GM23338 (cell line): ENCODE data around the gene CPNE7. TPM values are rescaled to one million over a fixed set of nuclear protein-coding genes. Genes with fewer than 3 reads are reported as not detected.

Source experiments
- ATAC-seq: fragments of 200-7000 bp; cut with Tn5 transposase; 3 replicates; pipeline ENCODE4 v1.9.1; 2020
- DNase-seq: peaks from one replicate; pipeline ENCODE4 v3.0.0-alpha.2; 2015; ENCODE audit warnings: low spot score
- H2AFZ ChIP-seq: fragments of 200-600 bp; sonication (generic); 2 replicates; pipeline ENCODE4 v1.8.0; 2016; ENCODE audit warnings: antibody characterized with exemption, mild to moderate bottlenecking, moderate library complexity
- H3F3A ChIP-seq: fragments of 200-600 bp; sonication (generic); replicated peaks from 2 replicates; pipeline ENCODE4 v1.8.0; 2017; ENCODE audit warnings: antibody characterized with exemption, mixed run types, low read depth
- H3K27ac ChIP-seq: fragments of 200-600 bp; sonication (generic); 2 replicates; pipeline ENCODE4 v1.6.1; 2016; ENCODE audit warnings: low read depth
- H3K27me3 ChIP-seq: fragments of 200-600 bp; sonication (generic); 2 replicates; pipeline ENCODE4 v1.8.0; 2016; ENCODE audit warnings: mild to moderate bottlenecking, mixed run types, moderate library complexity; ENCODE audit not compliant: insufficient read depth
- H3K36me3 ChIP-seq: fragments of 200-600 bp; sonication (generic); 2 replicates; pipeline ENCODE4 v1.8.0; 2016; ENCODE audit warnings: mild to moderate bottlenecking; ENCODE audit not compliant: insufficient read depth
- H3K4me1 ChIP-seq: fragments of 200-600 bp; sonication (generic); 2 replicates; pipeline ENCODE4 v1.8.0; 2016; ENCODE audit warnings: mild to moderate bottlenecking, moderate library complexity; ENCODE audit not compliant: insufficient read depth
- H3K4me2 ChIP-seq: fragments of 200-600 bp; sonication (generic); 2 replicates; pipeline ENCODE4 v1.7.1; 2017; ENCODE audit warnings: mixed run types
- H3K4me3 ChIP-seq: fragments of 200-600 bp; sonication (generic); 2 replicates; pipeline ENCODE4 v1.6.1; 2016; ENCODE audit warnings: mixed run types
- H3K79me2 ChIP-seq: fragments of 200-600 bp; sonication (generic); replicated peaks from 2 replicates; pipeline ENCODE4 v1.8.0; 2017; ENCODE audit warnings: mild to moderate bottlenecking; ENCODE audit not compliant: insufficient read depth
- H3K9me2 ChIP-seq: fragments of 200-600 bp; sonication (generic); 2 replicates; pipeline ENCODE4 v1.8.0; 2017; ENCODE audit not compliant: insufficient read depth
- H4K20me1 ChIP-seq: fragments of 200-600 bp; sonication (generic); replicated peaks from 2 replicates; pipeline ENCODE4 v1.8.0; 2017; ENCODE audit warnings: mild to moderate bottlenecking; ENCODE audit not compliant: insufficient read depth
- H3K27ac Mint-ChIP-seq: 2 replicates; pipeline ENCODE4 v1.8.0; 2020; ENCODE audit warnings: inconsistent platforms, mild to moderate bottlenecking, moderate library complexity, mixed read lengths
- H3K27me3 Mint-ChIP-seq: 3 replicates; pipeline ENCODE4 v1.8.0; 2022; ENCODE audit warnings: low read depth, mild to moderate bottlenecking, moderate library complexity, mixed read lengths, inconsistent platforms; ENCODE audit not compliant: insufficient read depth, poor library complexity
- H3K36me3 Mint-ChIP-seq: 3 replicates; pipeline ENCODE4 v1.8.0; 2021; ENCODE audit warnings: low read depth, mild to moderate bottlenecking, inconsistent platforms, moderate library complexity, mixed read lengths
- H3K4me1 Mint-ChIP-seq: 3 replicates; pipeline ENCODE4 v1.8.0; 2020; ENCODE audit warnings: mild to moderate bottlenecking, inconsistent platforms, mixed read lengths
- H3K4me3 Mint-ChIP-seq: 3 replicates; pipeline ENCODE4 v1.8.0; 2021; ENCODE audit warnings: moderate library complexity, mild to moderate bottlenecking, inconsistent platforms, mixed read lengths
- H3K9me3 Mint-ChIP-seq: 3 replicates; pipeline ENCODE4 v1.8.0; 2020; ENCODE audit warnings: moderate library complexity, mild to moderate bottlenecking, inconsistent platforms, mixed read lengths
- CREB1 ChIP-seq: fragments of 250-450 bp; sonication (Bioruptor Pico); IDR thresholded peaks from 2 replicates; pipeline ENCODE4 v1.5.0; 2020; ENCODE audit warnings: low read depth, mild to moderate bottlenecking, moderate library complexity
- EZH2phosphoT487 ChIP-seq: fragments of 200-600 bp; sonication (generic); IDR thresholded peaks from one replicate; pipeline ENCODE4 v1.8.1; 2018; ENCODE audit warnings: antibody characterized with exemption; ENCODE audit not compliant: unreplicated experiment
- JUNB ChIP-seq: IDR thresholded peaks from one replicate; pipeline ENCODE4 v1.6.1; 2016; ENCODE audit warnings: antibody characterized with exemption; ENCODE audit not compliant: unreplicated experiment
- NANOG ChIP-seq: IDR thresholded peaks from 2 replicates; pipeline ENCODE4 v1.6.1; 2016; ENCODE audit warnings: antibody characterized with exemption, borderline replicate concordance
- POLR2AphosphoS5 ChIP-seq: IDR thresholded peaks from 2 replicates; pipeline ENCODE4 v1.6.1; 2016; ENCODE audit warnings: antibody characterized with exemption, low read depth
- STAT1 ChIP-seq: IDR thresholded peaks from one replicate; pipeline ENCODE4 v1.6.1; 2016; ENCODE audit warnings: antibody characterized with exemption; ENCODE audit not compliant: unreplicated experiment
- ZNF114 ChIP-seq: fragments of 250-450 bp; sonication (Bioruptor Pico); IDR thresholded peaks from 2 replicates; pipeline ENCODE4 v1.5.0; 2020; ENCODE audit warnings: mild to moderate bottlenecking, moderate library complexity
- ZNF331 ChIP-seq: fragments of 250-450 bp; sonication (Bioruptor Pico); IDR thresholded peaks from 2 replicates; pipeline ENCODE4 v1.5.0; 2020; ENCODE audit warnings: low read depth, mild to moderate bottlenecking, moderate library complexity
- polyA plus RNA-seq: library from polyadenylated mRNA; unstranded; fragments of >200 nt; fragmentation: Nextera tagmentation; extraction: Ambion mirVana; gene quantifications from 2 replicates; pipeline ENCODE4 v1.2.1, GENCODE V29; 2016
- total RNA-seq: library from RNA; depleted of rRNA; stranded (reverse); fragments of >200 nt; shearing (Covaris generic); gene quantifications from 2 replicates; pipeline ENCODE4 v1.2.3, GENCODE V29; 2014
- TF ChIP-seq, protein P1 (sequence below): fragments of 250-450 bp; sonication (Bioruptor Pico); IDR thresholded peaks from 2 replicates; pipeline ENCODE4 v1.5.0; 2020; ENCODE audit warnings: mild to moderate bottlenecking, moderate library complexity
- TF ChIP-seq, protein P2 (sequence below), 2 experiments: fragments of 200-600 bp in 1 of 2; sonication (generic) in 1 of 2; conservative IDR thresholded peaks; 2 replicates each; pipeline versions ENCODE4 v1.5.1 to v1.6.1; 2016 to 2017; ENCODE audit warnings: antibody characterized with exemption in 2 of 2, low read depth in 2 of 2, mild to moderate bottlenecking in 2 of 2, moderate library complexity in 1 of 2
- TF ChIP-seq, protein P3 (sequence below): IDR thresholded peaks from one replicate; pipeline ENCODE4 v1.6.1; 2018; ENCODE audit warnings: antibody characterized with exemption; ENCODE audit not compliant: unreplicated experiment
- TF ChIP-seq, protein P4 (sequence below): IDR thresholded peaks from 2 replicates; pipeline ENCODE4 v1.6.1; 2016; ENCODE audit warnings: antibody characterized with exemption

CPNE7 gene
- total and polyA plus RNA-seq, 2 experiments from 2014 or later, result 11.2 to 15.7 TPM

DNA sequence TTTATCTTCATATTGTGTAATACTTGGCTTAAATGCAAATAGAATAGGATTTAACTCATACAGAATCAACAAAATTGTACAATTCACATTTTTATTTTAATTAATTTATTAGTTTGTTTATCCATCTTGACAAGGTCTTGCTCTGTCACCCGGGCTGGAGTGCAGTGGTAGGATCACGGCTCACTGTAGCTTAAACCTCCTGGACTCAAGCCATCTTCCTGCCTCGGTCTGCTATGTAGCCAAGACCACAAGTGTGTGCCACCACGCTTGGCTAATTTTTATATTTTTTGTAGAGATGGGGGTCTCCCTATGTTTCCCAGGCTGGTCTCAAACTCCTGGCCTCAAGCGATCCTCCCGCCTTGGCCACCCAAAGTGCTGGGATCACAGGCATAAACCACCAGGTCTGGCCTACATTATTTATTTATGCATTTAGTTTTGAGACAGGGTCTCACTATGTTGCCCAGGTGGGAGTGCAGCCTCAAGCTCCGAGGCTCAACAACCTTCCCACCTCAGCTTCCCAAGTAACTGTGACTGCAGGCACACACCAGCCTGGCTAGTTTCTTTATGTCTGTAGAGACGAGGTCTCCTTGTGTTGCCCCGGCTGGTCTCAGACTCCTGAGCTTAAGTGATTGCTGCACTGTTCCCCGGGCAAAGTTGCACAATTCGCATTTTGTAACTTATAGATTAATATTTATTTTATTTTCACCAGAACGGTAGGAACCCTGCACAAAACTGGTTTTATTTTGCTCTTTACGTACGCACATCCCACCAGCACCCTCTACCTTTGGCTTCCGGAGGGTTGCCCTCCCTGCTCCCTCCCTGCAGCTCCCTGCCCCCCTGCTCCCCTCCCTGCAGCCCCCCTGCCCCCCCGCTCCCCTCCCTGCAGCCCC is 42.8 kb downstream of the CPNE7 start:
- DNase-seq, result no peak
- peaks cover 2% of the 10 kb centered on the region; the same call in 1 of the 2 replicates for H3F3A ChIP-seq
- Mint-ChIP-seq H3K4me3 (no peak overlapping the region), H3K27me3 (peaks cover 19% of the 10 kb centered on the region), H3K36me3 (no peaks in the 10 kb centered on the region; the same call in 2 of the 3 replicates), H3K4me1 (peaks cover 9% of the 10 kb centered on the region), H3K27ac (no peak overlapping the region), H3K9me3 (peaks cover 3% of the 10 kb centered on the region; the same call in 2 of the 3 replicates)
- no peaks in the 10 kb centered on the region for H3K36me3 ChIP-seq
- H3K4me3 ChIP-seq, result no peak overlapping the region
- TF ChIP-seq, protein P1, sequence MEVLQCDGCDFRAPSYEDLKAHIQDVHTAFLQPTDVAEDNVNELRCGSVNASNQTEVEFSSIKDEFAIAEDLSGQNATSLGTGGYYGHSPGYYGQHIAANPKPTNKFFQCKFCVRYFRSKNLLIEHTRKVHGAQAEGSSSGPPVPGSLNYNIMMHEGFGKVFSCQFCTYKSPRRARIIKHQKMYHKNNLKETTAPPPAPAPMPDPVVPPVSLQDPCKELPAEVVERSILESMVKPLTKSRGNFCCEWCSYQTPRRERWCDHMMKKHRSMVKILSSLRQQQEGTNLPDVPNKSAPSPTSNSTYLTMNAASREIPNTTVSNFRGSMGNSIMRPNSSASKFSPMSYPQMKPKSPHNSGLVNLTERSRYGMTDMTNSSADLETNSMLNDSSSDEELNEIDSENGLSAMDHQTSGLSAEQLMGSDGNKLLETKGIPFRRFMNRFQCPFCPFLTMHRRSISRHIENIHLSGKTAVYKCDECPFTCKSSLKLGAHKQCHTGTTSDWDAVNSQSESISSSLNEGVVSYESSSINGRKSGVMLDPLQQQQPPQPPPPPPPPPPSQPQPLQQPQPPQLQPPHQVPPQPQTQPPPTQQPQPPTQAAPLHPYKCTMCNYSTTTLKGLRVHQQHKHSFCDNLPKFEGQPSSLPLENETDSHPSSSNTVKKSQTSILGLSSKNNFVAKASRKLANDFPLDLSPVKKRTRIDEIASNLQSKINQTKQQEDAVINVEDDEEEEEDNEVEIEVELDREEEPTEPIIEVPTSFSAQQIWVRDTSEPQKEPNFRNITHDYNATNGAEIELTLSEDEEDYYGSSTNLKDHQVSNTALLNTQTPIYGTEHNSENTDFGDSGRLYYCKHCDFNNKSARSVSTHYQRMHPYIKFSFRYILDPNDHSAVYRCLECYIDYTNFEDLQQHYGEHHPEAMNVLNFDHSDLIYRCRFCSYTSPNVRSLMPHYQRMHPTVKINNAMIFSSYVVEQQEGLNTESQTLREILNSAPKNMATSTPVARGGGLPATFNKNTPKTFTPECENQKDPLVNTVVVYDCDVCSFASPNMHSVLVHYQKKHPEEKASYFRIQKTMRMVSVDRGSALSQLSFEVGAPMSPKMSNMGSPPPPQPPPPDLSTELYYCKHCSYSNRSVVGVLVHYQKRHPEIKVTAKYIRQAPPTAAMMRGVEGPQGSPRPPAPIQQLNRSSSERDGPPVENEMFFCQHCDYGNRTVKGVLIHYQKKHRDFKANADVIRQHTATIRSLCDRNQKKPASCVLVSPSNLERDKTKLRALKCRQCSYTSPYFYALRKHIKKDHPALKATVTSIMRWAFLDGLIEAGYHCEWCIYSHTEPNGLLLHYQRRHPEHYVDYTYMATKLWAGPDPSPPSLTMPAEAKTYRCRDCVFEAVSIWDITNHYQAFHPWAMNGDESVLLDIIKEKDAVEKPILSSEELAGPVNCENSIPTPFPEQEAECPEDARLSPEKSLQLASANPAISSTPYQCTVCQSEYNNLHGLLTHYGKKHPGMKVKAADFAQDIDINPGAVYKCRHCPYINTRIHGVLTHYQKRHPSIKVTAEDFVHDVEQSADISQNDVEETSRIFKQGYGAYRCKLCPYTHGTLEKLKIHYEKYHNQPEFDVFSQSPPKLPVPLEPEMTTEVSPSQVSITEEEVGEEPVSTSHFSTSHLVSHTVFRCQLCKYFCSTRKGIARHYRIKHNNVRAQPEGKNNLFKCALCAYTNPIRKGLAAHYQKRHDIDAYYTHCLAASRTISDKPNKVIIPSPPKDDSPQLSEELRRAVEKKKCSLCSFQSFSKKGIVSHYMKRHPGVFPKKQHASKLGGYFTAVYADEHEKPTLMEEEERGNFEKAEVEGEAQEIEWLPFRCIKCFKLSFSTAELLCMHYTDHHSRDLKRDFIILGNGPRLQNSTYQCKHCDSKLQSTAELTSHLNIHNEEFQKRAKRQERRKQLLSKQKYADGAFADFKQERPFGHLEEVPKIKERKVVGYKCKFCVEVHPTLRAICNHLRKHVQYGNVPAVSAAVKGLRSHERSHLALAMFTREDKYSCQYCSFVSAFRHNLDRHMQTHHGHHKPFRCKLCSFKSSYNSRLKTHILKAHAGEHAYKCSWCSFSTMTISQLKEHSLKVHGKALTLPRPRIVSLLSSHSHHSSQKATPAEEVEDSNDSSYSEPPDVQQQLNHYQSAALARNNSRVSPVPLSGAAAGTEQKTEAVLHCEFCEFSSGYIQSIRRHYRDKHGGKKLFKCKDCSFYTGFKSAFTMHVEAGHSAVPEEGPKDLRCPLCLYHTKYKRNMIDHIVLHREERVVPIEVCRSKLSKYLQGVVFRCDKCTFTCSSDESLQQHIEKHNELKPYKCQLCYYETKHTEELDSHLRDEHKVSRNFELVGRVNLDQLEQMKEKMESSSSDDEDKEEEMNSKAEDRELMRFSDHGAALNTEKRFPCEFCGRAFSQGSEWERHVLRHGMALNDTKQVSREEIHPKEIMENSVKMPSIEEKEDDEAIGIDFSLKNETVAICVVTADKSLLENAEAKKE (CRISPR knock-in tag), result no peak
- TF ChIP-seq EZH2phosphoT487 (no peak), STAT1 (no peak), POLR2AphosphoS5 (no peak), NANOG (no peak), CREB1 (no peak), ZNF114 (CRISPR knock-in tag) (no peak), ZNF331 (CRISPR knock-in tag) (no peak), JUNB (no peak)
- TF ChIP-seq, protein P2, sequence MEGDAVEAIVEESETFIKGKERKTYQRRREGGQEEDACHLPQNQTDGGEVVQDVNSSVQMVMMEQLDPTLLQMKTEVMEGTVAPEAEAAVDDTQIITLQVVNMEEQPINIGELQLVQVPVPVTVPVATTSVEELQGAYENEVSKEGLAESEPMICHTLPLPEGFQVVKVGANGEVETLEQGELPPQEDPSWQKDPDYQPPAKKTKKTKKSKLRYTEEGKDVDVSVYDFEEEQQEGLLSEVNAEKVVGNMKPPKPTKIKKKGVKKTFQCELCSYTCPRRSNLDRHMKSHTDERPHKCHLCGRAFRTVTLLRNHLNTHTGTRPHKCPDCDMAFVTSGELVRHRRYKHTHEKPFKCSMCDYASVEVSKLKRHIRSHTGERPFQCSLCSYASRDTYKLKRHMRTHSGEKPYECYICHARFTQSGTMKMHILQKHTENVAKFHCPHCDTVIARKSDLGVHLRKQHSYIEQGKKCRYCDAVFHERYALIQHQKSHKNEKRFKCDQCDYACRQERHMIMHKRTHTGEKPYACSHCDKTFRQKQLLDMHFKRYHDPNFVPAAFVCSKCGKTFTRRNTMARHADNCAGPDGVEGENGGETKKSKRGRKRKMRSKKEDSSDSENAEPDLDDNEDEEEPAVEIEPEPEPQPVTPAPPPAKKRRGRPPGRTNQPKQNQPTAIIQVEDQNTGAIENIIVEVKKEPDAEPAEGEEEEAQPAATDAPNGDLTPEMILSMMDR (conservative IDR thresholded peaks at IDR 0.05; ENCODE audit: low read depth in 2 of 2), result no peak
- TF ChIP-seq, protein P3, sequence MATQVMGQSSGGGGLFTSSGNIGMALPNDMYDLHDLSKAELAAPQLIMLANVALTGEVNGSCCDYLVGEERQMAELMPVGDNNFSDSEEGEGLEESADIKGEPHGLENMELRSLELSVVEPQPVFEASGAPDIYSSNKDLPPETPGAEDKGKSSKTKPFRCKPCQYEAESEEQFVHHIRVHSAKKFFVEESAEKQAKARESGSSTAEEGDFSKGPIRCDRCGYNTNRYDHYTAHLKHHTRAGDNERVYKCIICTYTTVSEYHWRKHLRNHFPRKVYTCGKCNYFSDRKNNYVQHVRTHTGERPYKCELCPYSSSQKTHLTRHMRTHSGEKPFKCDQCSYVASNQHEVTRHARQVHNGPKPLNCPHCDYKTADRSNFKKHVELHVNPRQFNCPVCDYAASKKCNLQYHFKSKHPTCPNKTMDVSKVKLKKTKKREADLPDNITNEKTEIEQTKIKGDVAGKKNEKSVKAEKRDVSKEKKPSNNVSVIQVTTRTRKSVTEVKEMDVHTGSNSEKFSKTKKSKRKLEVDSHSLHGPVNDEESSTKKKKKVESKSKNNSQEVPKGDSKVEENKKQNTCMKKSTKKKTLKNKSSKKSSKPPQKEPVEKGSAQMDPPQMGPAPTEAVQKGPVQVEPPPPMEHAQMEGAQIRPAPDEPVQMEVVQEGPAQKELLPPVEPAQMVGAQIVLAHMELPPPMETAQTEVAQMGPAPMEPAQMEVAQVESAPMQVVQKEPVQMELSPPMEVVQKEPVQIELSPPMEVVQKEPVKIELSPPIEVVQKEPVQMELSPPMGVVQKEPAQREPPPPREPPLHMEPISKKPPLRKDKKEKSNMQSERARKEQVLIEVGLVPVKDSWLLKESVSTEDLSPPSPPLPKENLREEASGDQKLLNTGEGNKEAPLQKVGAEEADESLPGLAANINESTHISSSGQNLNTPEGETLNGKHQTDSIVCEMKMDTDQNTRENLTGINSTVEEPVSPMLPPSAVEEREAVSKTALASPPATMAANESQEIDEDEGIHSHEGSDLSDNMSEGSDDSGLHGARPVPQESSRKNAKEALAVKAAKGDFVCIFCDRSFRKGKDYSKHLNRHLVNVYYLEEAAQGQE, result no peak
- TF ChIP-seq, protein P4, sequence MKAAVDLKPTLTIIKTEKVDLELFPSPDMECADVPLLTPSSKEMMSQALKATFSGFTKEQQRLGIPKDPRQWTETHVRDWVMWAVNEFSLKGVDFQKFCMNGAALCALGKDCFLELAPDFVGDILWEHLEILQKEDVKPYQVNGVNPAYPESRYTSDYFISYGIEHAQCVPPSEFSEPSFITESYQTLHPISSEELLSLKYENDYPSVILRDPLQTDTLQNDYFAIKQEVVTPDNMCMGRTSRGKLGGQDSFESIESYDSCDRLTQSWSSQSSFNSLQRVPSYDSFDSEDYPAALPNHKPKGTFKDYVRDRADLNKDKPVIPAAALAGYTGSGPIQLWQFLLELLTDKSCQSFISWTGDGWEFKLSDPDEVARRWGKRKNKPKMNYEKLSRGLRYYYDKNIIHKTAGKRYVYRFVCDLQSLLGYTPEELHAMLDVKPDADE, result no peak
- H3K4me2 ChIP-seq, result no peak overlapping the region
- no peaks in the 10 kb centered on the region; the same call in 1 of the 2 replicates for H3K4me1 ChIP-seq
- no peaks in the 10 kb centered on the region for H4K20me1 ChIP-seq
- H3K27me3 ChIP-seq, result no peaks in the 10 kb centered on the region
- ATAC-seq, result no peak
- H3K9me2 ChIP-seq, result no peaks in the 10 kb centered on the region
- H3K27ac ChIP-seq, result no peak overlapping the region
- H2AFZ ChIP-seq, result no peak overlapping the region
- H3K79me2 ChIP-seq, result no peaks in the 10 kb centered on the region
